NCI-H1048 (cell line): ENCODE measurements around the gene C1QTNF7.

Source experiments
- DNase-seq: peaks from one replicate; lab custom pipeline; 2025; lab: John Stamatoyannopoulos, UW

Gene C1QTNF7

DNA sequence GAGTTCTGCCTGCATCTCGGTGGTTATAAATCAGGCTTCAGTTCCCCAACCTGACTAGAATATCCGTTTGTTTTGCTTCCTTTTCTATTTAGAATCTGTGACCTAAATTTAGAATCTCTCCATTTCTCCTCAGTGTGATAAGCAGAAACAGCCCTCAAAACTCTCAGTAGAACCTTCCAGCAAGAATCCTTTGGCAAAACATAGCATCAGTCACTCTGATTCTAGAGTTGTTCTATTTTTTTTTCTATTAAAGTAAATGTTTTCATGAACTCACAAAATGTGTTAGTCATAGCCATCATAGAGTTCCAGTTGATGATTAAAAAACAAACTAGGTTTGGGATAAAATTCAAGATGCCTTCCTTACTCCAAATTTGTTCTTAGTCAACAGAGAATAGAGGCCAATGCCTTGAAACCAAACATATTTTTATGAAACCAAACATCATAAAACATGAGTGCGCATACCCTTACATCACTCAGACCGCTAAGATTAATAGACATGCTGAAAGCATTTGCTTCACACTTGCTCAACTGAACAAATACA lies 13.2 kb upstream of the C1QTNF7 start:
- DNase-seq: no peak

DNA sequence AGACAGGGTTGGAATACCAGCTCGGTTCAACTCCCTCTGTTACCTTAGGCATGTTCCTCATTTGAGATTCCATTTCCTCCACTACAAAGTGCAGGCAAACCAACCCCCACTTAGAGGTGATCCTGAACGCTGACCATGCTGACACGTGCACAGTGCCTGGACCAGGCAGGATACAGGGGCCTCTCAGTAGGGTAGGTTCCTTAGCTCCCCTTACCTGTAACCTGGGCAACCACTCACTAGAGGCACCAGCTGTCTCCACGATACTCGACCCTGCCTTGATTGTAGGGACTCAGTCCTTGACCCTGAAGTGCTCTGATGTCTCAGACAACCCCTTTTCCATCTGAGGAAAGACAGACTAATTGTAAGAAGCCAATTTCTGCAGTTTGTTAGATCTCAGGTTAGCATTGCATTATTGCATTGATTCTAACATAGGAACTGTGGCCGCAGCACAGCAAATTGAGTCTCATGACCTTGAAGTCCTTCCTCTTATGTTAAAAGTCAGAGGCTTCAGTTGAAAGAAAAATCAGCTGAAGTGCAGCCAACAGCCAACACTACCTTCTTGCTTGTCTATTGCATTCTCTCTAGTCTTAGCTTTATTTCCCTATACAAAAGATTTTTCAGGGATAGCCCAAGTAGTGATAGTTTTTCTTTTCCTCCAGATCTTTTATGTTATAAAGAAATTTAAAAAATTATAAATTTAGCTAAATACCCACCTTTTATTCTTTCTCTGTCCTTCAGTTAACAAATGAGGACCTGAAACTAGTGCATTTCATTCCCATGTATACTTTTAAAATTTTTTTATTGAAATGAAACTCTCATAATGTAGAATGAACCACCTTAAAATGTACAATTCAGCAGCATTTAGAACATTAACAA lies 11.2 kb upstream of the C1QTNF7 start:
- no peak for DNase-seq

DNA sequence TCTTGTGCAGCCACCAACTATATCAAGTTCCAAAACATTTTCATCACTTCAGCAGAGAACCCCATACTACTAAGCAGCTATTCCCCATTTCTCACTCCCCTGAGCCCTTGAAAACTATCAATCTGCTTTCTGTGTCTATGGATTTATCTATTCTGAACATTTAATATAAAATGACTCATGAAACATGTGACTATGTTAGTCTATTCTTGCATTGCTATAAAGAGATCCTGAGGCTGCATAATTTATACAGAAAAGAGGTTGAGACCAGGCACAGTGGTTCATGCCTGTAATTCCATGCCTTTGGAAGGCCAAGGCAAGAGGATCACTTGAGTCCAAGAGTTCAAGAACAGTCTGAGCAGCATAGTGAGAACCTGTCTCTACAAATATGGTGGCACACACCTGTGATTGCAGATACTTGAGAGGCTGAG lies 10.6 kb upstream of the C1QTNF7 start:
- no peak for DNase-seq

DNA sequence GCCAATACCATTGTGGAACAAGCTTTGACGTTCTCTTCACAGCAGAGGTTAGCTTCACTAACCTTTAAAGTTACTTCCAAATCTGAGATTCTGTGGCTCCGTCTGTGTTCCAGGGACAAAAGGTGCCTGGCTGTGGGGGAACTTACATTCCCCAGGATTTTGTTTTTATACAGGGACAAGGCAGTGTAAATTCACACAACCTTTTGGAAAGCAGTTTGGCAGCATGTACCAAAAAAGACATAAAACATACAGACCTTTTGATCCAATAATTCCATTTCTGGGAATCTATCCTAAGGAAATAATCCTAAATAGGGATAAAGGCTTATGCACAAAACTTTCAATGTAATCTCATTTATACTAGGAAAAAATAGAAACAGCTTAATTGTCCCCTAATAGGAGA lies 8.9 kb upstream of the C1QTNF7 start:
- DNase-seq: no peak

DNA sequence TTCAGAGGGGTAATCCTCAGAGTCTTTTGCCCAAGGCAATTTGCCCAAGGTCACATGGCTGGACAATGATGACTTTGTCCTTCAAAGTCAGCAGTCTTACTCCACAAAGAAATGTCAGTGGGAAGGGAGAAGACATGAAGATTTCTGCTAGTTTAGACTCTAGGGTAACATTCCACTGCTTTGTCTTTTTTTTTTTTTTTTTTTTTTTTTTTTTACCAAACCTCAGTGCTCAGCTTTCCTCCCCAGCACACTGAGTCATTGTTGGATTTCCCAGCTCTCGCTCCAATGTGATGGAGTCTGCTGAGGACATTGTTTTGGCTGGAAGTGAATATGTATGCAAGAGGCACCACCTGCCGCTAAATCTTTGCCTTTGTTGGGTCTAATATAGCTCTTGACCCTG lies 7.2 kb upstream of the C1QTNF7 start:
- DNase-seq: no peak

DNA sequence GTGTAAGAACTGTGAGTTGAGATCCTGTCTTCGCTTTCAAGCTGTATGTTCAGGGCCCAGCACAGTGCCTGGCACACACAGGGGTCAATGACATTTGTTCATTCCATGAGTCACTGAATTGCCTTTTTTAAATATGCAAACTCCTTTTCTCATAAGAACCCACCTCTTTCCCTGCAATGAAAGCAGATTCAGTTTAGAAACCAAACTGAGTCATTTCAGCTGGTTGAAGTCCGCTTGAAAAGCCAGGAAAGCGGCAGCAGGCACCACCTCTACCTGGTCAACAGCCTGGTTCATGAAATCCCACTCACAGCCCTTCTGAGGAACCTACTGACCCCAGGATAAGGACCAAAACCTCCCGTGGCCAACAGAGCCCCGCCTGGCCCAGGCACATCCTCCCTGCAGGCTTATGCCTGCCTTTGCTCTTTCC lies 4.5 kb upstream of the C1QTNF7 start:
- DNase-seq: no peak

DNA sequence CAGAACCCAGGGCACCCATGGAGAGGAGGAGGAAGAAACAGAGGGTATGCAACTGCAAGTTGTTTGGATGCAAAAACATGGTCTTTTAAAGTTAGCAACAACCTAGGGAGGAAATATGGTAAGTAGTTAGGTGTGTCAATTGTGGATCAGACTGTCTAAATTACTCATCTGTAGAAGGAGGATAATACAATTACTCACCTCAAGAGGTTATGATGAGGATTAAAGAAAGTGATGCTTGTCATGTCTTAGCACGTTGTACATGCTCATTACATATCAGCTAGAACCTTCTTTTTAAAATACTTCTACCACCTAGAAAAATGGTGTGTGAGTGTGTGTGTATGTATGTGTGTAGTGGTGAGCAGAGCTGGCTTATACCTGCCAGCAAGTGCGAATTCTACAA lies 2.3 kb upstream of the C1QTNF7 start:
- no peak for DNase-seq

DNA sequence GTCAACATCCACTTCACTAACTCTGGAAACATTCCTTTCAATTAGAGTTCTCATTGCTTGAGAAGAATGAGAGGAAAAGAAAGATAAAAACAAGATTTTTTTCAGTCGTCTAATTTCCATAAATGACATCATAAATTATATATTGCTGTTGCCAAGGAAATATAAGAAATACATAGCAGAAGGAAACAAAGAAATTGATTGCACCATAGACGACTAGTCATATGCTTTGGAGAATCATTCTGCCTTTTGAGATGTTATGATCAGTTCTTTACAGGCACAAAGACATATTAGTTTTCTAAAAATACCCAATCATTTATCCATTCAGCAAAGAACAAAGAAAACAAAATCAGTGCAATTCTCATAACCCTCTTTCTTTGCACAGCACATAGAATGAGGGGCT lies 672 bp upstream of the C1QTNF7 start:
- no peak for DNase-seq

DNA sequence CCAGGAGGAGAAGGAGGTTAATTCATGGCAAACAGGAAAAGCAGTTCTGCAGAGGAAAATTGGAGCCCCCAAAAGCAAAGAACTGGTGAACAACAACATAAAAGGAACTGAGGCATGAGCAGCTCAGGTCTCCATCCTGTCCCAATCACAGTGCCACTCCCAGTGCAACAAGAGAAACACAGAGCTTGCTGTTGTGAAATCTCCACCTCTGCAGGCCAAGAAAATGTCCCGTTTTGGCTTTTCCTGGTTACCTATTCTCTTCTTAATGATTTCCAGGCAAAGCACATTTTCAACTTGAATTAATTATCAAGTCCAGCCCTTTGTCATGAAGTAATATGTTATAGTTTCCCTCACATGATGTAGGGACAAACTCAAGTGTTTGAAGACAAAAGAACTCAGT lies 778 bp downstream of the C1QTNF7 start:
- DNase-seq: no peak

DNA sequence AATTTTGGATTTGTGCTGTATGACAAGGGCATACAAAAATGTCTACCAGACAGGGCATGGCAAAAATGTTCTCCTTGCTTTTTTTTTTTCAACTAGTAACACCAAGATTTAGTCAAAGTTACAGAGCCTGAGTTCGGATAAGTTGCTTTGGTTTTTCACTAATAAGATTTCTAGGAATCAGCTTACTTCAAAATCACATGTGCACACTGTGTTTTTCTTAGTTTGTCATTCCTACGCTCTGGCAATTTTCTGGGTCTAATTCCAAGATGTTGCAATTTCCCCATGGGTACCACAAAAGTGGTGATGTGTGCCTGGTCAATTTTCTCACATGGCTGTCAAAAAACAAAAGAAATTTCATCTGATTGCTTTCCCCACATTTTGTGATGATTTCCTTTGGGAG lies 6.3 kb downstream of the C1QTNF7 start:
- no peak for DNase-seq

DNA sequence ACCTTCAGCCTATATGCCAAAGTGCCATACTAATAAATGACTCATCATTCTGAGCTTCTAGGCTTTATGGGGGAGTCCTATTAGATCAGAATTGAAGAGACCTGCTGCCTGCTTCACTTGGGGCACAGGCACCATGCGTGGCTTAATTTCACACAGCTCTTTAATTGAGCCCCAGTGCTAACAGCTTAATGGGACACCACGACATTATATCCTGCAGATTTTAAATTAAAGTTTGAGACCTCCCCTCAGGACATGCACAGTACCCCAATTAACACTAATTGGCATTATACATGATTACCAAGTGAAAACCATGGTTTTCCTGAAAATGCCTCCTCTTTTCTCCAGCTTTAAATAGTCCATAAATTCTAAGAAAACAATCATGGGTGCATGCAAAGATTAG lies 6.8 kb downstream of the C1QTNF7 start:
- no peak for DNase-seq

DNA sequence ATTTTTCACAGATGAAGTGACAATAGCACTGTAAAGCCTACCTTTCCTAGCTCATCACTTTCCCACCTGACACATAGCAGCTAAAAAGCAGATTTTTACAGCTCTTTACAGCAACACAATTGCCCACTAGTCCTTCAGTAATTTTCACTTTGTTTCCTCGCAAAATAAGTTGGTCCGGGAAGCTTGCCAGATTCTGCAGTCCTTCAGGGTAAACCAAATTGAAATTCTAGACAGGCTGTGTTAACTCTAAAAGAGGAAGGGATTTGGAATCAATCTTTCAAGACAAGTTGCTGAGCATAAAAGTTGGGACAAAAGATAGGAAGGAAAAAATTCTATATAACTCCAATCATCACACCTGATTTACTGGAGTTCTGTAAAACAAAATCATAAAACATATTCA lies 8.7 kb downstream of the C1QTNF7 start:
- no peak for DNase-seq

DNA sequence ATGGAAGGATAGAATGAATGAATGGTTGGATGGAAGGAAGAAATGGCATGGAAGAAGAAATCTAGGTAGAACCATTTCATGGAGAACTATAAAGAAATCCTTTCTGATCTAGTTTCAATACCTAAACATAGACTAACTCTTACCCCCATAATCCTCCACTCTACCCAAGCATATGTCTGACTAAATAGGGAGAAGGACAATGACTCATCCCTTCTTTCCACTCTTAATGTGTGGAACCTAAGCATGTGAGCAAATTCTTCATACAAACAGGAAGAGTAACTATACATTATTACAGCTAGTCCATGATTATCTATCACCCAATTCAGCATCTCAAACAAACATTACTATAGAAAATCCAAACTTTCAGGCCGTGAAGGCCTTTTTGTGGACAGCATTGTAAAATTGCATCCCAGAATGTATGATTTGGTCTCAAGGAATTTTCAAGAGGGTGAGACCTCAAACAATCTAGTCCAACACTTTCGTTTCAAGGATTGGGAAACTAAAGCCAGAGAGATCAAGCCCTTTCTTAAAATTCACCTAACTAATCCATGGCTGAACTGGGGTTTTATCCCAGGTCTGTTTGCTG lies 11.2 kb downstream of the C1QTNF7 start:
- no peak for DNase-seq

DNA sequence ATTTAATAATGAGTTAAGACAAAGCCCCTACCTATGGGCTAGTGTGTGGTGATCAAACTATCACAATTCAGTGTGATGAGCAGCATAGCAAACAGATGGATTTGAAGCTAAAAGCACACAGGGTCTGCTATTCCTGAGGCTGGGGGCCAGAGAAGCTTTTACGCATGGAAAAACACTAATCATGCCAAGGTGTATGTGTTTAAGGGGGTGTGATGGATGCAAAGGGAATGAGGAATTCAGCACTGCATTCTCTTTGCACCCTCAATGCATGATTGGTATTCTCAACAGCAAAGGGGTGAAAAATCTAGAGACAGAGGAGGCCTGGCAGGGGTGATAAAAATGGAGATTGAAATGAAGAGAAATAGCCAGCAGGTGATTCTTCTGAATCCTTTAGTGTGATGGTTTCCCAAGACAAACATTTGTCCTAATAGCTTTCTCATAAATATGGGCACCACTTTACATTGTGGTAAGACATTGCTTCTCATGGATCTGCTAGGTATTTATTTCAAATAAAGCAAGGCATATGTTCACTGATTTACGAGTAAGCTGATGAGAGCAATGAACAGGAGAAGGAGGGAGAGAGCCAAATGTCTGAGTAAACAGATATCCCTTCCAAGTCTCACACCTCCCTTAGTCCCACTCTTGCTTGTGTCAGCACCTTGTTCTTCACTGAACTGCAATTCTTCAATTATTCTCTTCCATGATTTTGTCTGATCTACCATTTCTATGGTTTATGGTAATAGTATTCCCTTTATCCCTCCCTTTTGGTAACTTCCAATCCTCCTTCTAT lies 15.7 kb downstream of the C1QTNF7 start:
- DNase-seq: no peak

DNA sequence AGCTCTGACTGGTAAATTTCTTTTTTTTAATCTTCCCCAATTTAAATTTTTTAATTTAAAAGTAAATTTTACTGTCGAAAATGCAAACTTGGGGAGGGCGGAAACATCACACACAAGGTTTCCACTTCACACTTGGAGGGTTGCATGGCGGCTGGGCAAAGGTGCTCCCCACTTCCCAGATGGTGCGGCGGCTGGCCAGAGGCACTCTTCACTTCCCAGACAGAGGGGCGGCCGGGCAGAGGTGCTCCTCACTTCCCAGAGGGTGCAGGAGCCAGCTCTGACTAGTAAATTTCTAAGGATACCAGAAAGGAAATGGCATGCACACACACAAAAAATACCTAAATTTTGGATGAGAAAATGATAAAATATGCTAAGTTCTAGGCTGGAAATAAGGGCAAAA lies 16.4 kb downstream of the C1QTNF7 start:
- DNase-seq: no peak

DNA sequence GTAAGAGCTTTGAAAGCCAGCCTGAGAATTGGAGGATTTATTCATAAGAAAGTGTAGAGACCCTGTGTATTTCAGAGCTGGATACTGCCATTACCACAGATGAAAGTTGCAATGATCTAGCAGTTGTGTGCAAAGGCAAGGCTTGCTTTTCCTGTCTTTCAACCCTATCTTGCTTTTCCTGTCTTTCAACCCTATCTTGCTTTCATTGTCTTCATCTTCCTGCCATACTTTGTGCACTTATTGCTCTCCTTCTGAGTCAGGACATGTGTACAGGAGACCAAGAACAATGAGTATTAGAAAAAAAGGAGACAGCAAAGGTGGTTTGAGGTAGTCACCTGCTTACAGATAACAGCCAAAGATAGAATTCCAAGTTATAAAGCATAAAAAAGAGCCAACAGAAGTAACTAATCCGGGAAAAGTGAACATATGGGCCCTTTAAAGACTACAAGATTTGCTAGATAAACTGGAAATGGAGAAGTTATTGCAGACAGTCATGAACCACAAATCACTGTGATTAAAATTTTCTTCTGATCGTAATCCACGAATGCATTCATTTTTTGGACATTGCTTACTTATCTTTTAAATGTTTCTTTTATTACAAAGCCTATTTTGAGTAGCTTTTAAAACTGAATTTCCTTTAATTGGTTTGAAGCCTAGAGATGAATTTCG lies 17.2 kb downstream of the C1QTNF7 start:
- no peak for DNase-seq

DNA sequence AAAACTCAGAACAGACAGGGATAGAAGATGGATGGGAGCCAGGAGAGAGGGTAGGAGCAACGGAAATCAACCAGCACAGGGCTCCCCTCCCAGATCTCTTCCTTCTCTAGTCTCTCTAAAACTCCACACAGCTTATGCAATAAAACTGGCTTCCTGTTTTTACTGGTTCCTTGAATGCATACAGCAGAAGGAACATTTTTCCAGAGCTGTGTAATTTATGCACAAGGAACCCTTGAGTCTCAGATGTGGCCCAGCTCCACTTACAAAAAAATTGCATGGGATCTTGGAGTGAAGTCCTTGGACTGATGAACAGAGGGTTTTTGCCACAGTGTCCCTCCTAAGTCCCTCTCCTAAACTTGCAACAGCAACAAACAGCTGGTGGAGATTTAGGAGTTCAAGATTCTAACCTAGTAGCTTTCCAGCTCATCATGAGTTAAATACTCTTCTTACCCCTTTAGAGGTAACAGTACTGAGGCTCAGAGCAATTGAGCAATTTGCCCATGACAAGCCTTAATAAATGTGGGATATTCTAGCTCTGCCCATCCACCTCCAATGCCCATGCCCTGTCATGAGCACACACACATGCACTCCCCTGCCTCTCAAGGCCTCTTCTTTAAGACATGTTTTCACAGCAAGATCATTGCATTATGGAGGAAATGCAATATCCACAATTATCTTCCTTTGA lies 23.5 kb downstream of the C1QTNF7 start:
- no peak for DNase-seq

DNA sequence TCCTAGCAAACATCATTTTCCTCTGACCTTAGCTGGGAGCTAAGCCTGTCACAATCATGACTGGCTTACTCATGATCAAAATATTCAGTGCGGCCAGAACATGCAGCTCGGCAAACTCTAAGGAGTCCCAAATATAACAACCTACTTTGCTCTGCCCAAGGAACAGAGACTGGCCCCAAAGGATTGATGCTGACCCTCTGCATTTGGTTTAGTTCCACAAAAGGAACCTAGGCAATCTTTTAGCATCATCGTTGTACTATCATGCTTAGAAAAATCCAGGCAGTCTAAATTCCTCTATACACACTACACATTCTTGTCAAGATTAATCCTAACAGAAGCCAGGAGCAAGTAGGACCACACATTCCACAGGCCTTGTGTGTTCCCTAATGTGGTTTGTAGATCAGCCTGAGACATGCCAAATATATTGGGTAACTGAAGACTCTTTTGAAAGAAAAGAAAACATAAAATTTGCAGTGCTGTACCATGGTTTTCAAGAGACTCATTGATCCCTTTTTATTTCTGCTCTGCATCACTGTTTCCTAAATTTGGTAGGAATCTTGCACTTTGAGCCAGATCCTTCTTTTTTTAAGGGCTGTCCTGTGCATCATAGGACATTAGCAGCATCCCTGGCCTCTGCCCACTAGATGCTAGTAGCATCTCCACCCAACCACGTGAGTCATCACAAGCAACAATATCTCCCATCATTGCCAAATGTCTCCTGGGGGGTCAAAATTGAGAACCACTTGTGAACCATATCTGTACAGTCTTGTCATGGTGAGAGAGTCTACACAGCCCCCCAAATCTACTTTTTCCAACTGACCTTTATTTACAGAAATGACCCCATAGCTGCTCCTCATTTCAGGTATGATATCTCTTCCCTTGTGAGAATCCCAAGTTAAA lies 24.3 kb downstream of the C1QTNF7 start:
- DNase-seq: no peak

DNA sequence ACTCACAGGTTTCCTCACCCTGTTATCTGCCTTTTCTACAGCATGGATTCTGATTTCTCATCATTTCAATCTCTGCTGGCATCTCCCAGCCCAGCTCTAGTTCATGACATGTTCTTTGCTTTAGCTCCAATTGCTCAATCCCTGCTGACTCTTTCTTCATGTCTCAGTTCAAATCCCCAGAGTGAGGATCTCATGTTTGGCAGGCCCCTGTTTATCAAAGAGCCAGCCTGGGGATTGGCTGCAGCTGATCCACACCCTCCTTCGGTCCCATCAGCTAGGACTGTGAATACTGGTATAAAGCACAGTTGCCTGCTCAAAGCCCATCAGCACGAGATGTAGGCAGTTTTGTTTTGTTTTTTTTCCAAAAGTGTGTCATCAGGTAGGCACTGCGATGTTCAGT lies 27.5 kb downstream of the C1QTNF7 start:
- no peak for DNase-seq

DNA sequence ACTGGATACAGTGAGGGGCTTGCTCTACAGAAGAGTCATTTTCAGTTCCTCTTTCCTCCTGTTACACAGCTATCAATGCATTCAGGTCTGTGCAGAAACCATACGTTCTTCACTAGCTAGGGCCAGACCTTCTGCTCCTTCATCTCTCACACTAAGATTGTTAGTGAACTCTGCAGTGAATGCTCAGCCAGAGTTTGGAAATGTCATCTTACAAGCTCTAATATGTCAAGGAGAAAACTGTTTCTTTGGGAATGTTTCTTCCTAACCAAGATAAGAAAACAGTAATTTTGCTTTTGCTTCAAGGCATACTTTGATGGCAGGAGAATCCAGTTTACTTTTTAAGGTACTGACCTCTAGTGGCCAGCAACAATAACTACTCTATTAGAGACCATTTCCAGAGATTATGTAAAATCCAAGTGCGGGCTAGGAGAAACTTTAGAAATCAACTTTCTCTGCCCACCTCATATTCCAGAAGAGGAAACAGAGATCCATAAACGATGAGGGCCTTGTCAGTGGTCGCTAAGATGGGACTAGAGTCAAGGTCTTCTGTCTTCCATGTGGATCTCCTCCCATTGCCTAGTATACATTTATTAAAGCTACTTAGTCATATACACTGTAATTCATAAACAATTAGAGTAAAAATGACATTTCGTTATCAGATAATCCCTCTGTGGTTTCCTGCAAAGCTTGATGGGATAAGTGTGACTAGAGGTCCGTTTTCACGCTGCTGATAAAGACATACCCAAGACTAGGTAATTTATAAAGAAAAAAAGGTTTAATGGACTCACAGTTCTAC lies 29.8 kb downstream of the C1QTNF7 start:
- no peak for DNase-seq
